Upper lobe of left lung (tissue), 4 donors: ENCODE measurements around the gene RASGRF1.

Source experiments
- POLR2A ChIP-seq, 4 donors: fragments of 450-650 bp; IDR thresholded peaks; one replicate each; pipeline ENCODE4 v1.5.1; 2016 to 2017; ENCODE audit warnings: antibody characterized with exemption in 4 of 4, mild to moderate bottlenecking in 2 of 4
- TF ChIP-seq, protein P1 (sequence below), 6 experiments: fragments of 450-650 bp in 4 of 6; fragments of 200-600 bp in 2 of 6; sonication (generic) in 2 of 6; IDR thresholded peaks; one replicate each; pipeline ENCODE4 v1.5.1; 2016 to 2019; ENCODE audit warnings: antibody characterized with exemption in 6 of 6

DNA sequence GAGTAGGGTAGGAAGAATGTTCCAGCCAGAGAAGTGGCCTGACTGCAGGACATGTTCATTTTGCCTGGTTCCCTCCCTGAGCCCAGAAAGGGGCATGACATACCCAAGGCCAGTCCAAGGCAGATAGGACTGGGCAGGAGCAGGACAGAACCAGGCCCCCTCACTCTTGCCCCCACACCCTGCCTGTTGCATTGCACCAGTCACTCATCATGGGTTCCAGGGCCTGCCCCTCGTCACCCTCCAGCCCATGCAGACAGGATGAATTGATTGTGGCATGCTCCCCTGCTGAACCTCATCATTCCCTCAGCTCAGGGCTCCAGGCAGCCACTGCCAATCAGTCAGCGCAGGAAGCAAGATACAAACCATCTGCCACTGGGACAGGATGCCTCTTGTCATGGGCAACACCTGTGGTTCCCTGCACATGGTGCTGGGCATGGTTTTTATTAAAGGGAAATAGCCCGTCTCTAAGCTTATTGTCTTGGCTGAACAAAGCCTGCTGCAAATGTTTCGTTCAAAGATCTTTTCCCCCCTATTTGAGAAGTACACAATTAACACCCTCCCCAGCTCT lies 48.9 kb downstream of the RASGRF1 start:
- TF ChIP-seq POLR2A (IDR thresholded peaks at IDR 0.05) = no peak
- TF ChIP-seq, protein P1, sequence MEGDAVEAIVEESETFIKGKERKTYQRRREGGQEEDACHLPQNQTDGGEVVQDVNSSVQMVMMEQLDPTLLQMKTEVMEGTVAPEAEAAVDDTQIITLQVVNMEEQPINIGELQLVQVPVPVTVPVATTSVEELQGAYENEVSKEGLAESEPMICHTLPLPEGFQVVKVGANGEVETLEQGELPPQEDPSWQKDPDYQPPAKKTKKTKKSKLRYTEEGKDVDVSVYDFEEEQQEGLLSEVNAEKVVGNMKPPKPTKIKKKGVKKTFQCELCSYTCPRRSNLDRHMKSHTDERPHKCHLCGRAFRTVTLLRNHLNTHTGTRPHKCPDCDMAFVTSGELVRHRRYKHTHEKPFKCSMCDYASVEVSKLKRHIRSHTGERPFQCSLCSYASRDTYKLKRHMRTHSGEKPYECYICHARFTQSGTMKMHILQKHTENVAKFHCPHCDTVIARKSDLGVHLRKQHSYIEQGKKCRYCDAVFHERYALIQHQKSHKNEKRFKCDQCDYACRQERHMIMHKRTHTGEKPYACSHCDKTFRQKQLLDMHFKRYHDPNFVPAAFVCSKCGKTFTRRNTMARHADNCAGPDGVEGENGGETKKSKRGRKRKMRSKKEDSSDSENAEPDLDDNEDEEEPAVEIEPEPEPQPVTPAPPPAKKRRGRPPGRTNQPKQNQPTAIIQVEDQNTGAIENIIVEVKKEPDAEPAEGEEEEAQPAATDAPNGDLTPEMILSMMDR (IDR thresholded peaks at IDR 0.05) = no peak
